ENCODE data around the gene CROT. TPM values are rescaled to one million over a fixed set of nuclear protein-coding genes. Genes with fewer than 3 reads are reported as not detected.

Gene CROT
- total RNA-seq, 1 experiment from 2014 or later, result 4.0 TPM

Other genes starting within 250 kb of the CROT start
- 79.3 to 87.9 TPM (median 86.8 TPM) in 3 replicates for gene DMTF1, start 193.2 kb upstream of the CROT start, total RNA-seq (2021)
- 24.2 to 29.0 TPM (median 25.9 TPM) in 3 replicates for gene TMEM243, start 125.9 kb upstream of the CROT start, total RNA-seq (2021)
- 0.71 to 1.2 TPM (median 1.1 TPM) in 3 replicates for gene ABCB4, start 130.0 kb downstream of the CROT start, total RNA-seq (2021)

Data from WTC11 (cell line).